Mesenchymal stem cell (in vitro differentiated cells and primary cell): ENCODE measurements around the gene OTULIN.

Experiments used
- DNase-seq: peaks from one replicate; pipeline ENCODE4 v3.0.0-alpha.2; 2013
- H2AFZ ChIP-seq: one replicate; pipeline ENCODE4 v1.6.1; 2013; ENCODE audit warnings: low read depth, mild to moderate bottlenecking, control low read depth, inconsistent platforms, low read length, moderate library complexity
- H2AK5ac ChIP-seq: 2 replicates; pipeline ENCODE4 v1.6.1; 2013; ENCODE audit warnings: low read length, moderate library complexity, mild to moderate bottlenecking, inconsistent platforms; ENCODE audit not compliant: severe bottlenecking
- H2BK120ac ChIP-seq: one replicate; pipeline ENCODE4 v1.6.1; 2013; ENCODE audit warnings: low read depth, mild to moderate bottlenecking, inconsistent platforms, low read length, moderate library complexity
- H2BK12ac ChIP-seq, 2 experiments: one replicate each; pipeline ENCODE4 v1.6.1; 2013; ENCODE audit warnings: inconsistent platforms in 2 of 2, low read length in 2 of 2, mild to moderate bottlenecking in 2 of 2, moderate library complexity in 2 of 2, control low read depth in 1 of 2
- H2BK15ac ChIP-seq: one replicate; pipeline ENCODE4 v1.6.1; 2013; ENCODE audit warnings: mild to moderate bottlenecking, low read depth, inconsistent platforms; ENCODE audit not compliant: poor library complexity, severe bottlenecking
- H2BK5ac ChIP-seq: 2 replicates; pipeline ENCODE4 v1.6.1; 2013; ENCODE audit warnings: low read depth, mild to moderate bottlenecking, low read length, control low read depth, inconsistent platforms; ENCODE audit not compliant: poor library complexity, severe bottlenecking
- H3K14ac ChIP-seq, 2 experiments: one replicate each; pipeline ENCODE4 v1.6.1; 2013; ENCODE audit warnings: inconsistent platforms in 2 of 2, low read length in 2 of 2, control low read depth in 1 of 2, mild to moderate bottlenecking in 1 of 2, moderate library complexity in 1 of 2
- H3K18ac ChIP-seq, 2 experiments: one replicate each; pipeline ENCODE4 v1.6.1; 2013; ENCODE audit warnings: inconsistent platforms in 2 of 2, low read length in 2 of 2, control low read depth in 1 of 2, low read depth in 1 of 2, mild to moderate bottlenecking in 1 of 2
- H3K23ac ChIP-seq, 2 experiments: one replicate each; pipeline ENCODE4 v1.6.1; 2013; ENCODE audit warnings: inconsistent platforms in 2 of 2, low read length in 2 of 2, mild to moderate bottlenecking in 2 of 2, moderate library complexity in 2 of 2, control low read depth in 1 of 2
- H3K27ac ChIP-seq: 2 replicates; pipeline ENCODE4 v1.5.1; 2013; ENCODE audit warnings: mild to moderate bottlenecking, moderate library complexity, low read length, control low read depth, inconsistent platforms; ENCODE audit not compliant: poor library complexity, severe bottlenecking
- H3K27me3 ChIP-seq, 2 experiments: 2 replicates each; pipeline versions ENCODE4 v1.6.1 to v1.7.0; 2013; ENCODE audit warnings: low read length in 2 of 2, mild to moderate bottlenecking in 2 of 2, moderate library complexity in 2 of 2, control low read depth in 1 of 2, inconsistent platforms in 1 of 2; ENCODE audit not compliant: control insufficient read depth in 1 of 2, insufficient read depth in 1 of 2
- H3K36me3 ChIP-seq, 2 experiments: 2 replicates each; pipeline versions ENCODE4 v1.6.1 to v1.7.0; 2013; ENCODE audit warnings: low read length in 2 of 2, control low read depth in 1 of 2, inconsistent platforms in 1 of 2, low read depth in 1 of 2, mild to moderate bottlenecking in 1 of 2; ENCODE audit not compliant: insufficient read depth in 2 of 2, control insufficient read depth in 1 of 2
- H3K4ac ChIP-seq, 2 experiments: one replicate each; pipeline ENCODE4 v1.6.1; 2013; ENCODE audit warnings: inconsistent platforms in 2 of 2, low read length in 2 of 2, mild to moderate bottlenecking in 2 of 2, moderate library complexity in 2 of 2, control low read depth in 1 of 2, low read depth in 1 of 2
- H3K4me1 ChIP-seq: 2 replicates; pipeline ENCODE4 v1.6.1; 2013; ENCODE audit warnings: low read depth, low read length, control low read depth; ENCODE audit not compliant: control insufficient read depth, insufficient read depth
- H3K4me2 ChIP-seq: 2 replicates; pipeline ENCODE4 v1.6.1; 2013; ENCODE audit warnings: low read length, mild to moderate bottlenecking, inconsistent platforms; ENCODE audit not compliant: poor library complexity, severe bottlenecking
- H3K4me3 ChIP-seq, 2 experiments: 2 replicates each; pipeline versions ENCODE4 v1.5.1 to v1.7.0; 2013; ENCODE audit warnings: low read length in 2 of 2, mild to moderate bottlenecking in 2 of 2, control low read depth in 1 of 2, low read depth in 1 of 2; ENCODE audit not compliant: insufficient read depth in 1 of 2
- H3K79me1 ChIP-seq: replicated peaks from 2 replicates; pipeline ENCODE4 v1.6.1; 2013; ENCODE audit warnings: mild to moderate bottlenecking, control low read depth, low read length, inconsistent platforms; ENCODE audit not compliant: poor library complexity, severe bottlenecking
- H3K9ac ChIP-seq: 2 replicates; pipeline ENCODE4 v1.7.0; 2013; ENCODE audit warnings: mild to moderate bottlenecking, low read length, moderate library complexity
- H3K9me3 ChIP-seq: 2 replicates; pipeline ENCODE4 v1.7.0; 2013; ENCODE audit warnings: mild to moderate bottlenecking, low read length; ENCODE audit not compliant: control insufficient read depth
- H4K8ac ChIP-seq: one replicate; pipeline ENCODE4 v1.6.1; 2013; ENCODE audit warnings: inconsistent platforms, mild to moderate bottlenecking, low read length, moderate library complexity
- H4K91ac ChIP-seq: one replicate; pipeline ENCODE4 v1.6.1; 2013; ENCODE audit warnings: mild to moderate bottlenecking, low read length, inconsistent platforms
- WGBS: methylation state at CpG from one replicate; pipeline ENCODE4 v1.1.7; 2013; ENCODE audit warnings: mixed read lengths; 5-methylcytosine and 5-hydroxymethylcytosine counted together

The OTULIN gene

GRCh38 chr5:14727928-14728458 is 63.5 kb downstream of the OTULIN start:
- no peak overlapping the region for H3K9ac ChIP-seq
- H3K27me3 ChIP-seq: no peaks in the 10 kb centered on the region
- no peak overlapping the region for H3K27ac ChIP-seq
- H3K14ac ChIP-seq: no peak overlapping the region
- DNase-seq: no peak
- H3K79me1 ChIP-seq: no peaks in the 10 kb centered on the region
- no peak overlapping the region for H2BK120ac ChIP-seq
- no peak overlapping the region for H3K23ac ChIP-seq
- H3K36me3 ChIP-seq: peaks cover 4 to 37% of the 10 kb centered on the region in 2 experiments
- no peak overlapping the region for H2BK5ac ChIP-seq
- H4K91ac ChIP-seq: no peak overlapping the region
- H2AFZ ChIP-seq: no peak overlapping the region
- no peak overlapping the region for H3K4me2 ChIP-seq
- peaks cover 9% of the 10 kb centered on the region for H3K4me1 ChIP-seq
- no peaks in the 10 kb centered on the region for H3K9me3 ChIP-seq
- H2BK15ac ChIP-seq: no peak overlapping the region
- H3K4ac ChIP-seq: no peak overlapping the region
- no peak overlapping the region for H2BK12ac ChIP-seq
- 97% methylated on average over 6 of the region's 7 CpGs for WGBS
- no peak overlapping the region for H3K4me3 ChIP-seq
- no peak overlapping the region for H4K8ac ChIP-seq
- no peak overlapping the region for H3K18ac ChIP-seq
- no peak overlapping the region for H2AK5ac ChIP-seq

- Histone ChIP-seq H3K4me2 (no peak overlapping the region), H3K79me1 (no peaks in the 10 kb centered on the region), H2BK5ac (no peak overlapping the region), H3K4me3 (no peak overlapping the region), H3K4me1 (peaks cover 9% of the 10 kb centered on the region), H2BK120ac (no peak overlapping the region), H4K91ac (no peak overlapping the region), H3K27ac (no peak overlapping the region), H3K27me3 (no peaks in the 10 kb centered on the region), H3K9ac (no peak overlapping the region), H2BK15ac (no peak overlapping the region), H4K8ac (peak overlapping the region; percentile 22), H2AFZ (no peak overlapping the region), H2BK12ac (no peak overlapping the region), H3K4ac (no peak overlapping the region), H3K36me3 (peaks cover 5 to 42% of the 10 kb centered on the region in 2 experiments), H3K14ac (no peak overlapping the region), H3K18ac (no peak overlapping the region), H3K23ac (no peak overlapping the region), H3K9me3 (no peaks in the 10 kb centered on the region), H2AK5ac (no peak overlapping the region)
- WGBS: 77% methylated on average over 15 of the region's 15 CpGs
- no peak for DNase-seq
Observed at GRCh38 chr5:14728459-14728938, 64.0 kb downstream of the OTULIN start.

- Histone ChIP-seq H3K9me3 (no peaks in the 10 kb centered on the region), H2BK12ac (no peak overlapping the region), H2AFZ (no peak overlapping the region), H3K4me1 (peaks cover 9% of the 10 kb centered on the region), H3K14ac (no peak overlapping the region), H2BK120ac (no peak overlapping the region), H3K79me1 (no peaks in the 10 kb centered on the region), H2BK5ac (no peak overlapping the region), H4K91ac (no peak overlapping the region), H3K9ac (no peak overlapping the region), H3K18ac (no peak overlapping the region), H2BK15ac (no peak overlapping the region), H3K27me3 (no peaks in the 10 kb centered on the region), H3K23ac (no peak overlapping the region), H3K27ac (no peak overlapping the region), H4K8ac (no peak overlapping the region), H3K4ac (no peak overlapping the region), H2AK5ac (no peak overlapping the region), H3K4me3 (no peak overlapping the region), H3K36me3 (peaks cover 7 to 49% of the 10 kb centered on the region in 2 experiments), H3K4me2 (no peak overlapping the region)
- WGBS: 90% methylated on average over 17 of the region's 18 CpGs
- DNase-seq: no peak
Observed at GRCh38 chr5:14729448-14730385, 65.2 kb downstream of the OTULIN start.

- H2AFZ ChIP-seq: no peak overlapping the region
- peaks cover 7 to 43% of the 10 kb centered on the region in 2 experiments for H3K36me3 ChIP-seq
- H3K18ac ChIP-seq: no peak overlapping the region
- no peak overlapping the region for H3K4ac ChIP-seq
- 92% methylated on average over 13 of the region's 13 CpGs for WGBS
- no peak overlapping the region for H2BK15ac ChIP-seq
- no peak overlapping the region for H3K9ac ChIP-seq
- peaks cover 9% of the 10 kb centered on the region for H3K4me1 ChIP-seq
- no peak overlapping the region for H3K23ac ChIP-seq
- H2BK120ac ChIP-seq: no peak overlapping the region
- H3K4me3 ChIP-seq: no peak overlapping the region
- H4K91ac ChIP-seq: no peak overlapping the region
- no peaks in the 10 kb centered on the region for H3K79me1 ChIP-seq
- no peak overlapping the region for H2BK5ac ChIP-seq
- no peak overlapping the region for H3K14ac ChIP-seq
- H3K27ac ChIP-seq: no peak overlapping the region
- H3K27me3 ChIP-seq: no peaks in the 10 kb centered on the region
- no peak overlapping the region for H2BK12ac ChIP-seq
- DNase-seq: no peak
- H3K4me2 ChIP-seq: no peak overlapping the region
- no peak overlapping the region for H2AK5ac ChIP-seq
- no peak overlapping the region for H4K8ac ChIP-seq
- no peaks in the 10 kb centered on the region for H3K9me3 ChIP-seq
Observed at GRCh38 chr5:14730466-14730865, 65.9 kb downstream of the OTULIN start.
